CD4-positive, alpha-beta T cell treated with Interleukin-15 for 4 hours (primary cell): ENCODE measurements around the gene PLEKHA6.

Experiments used
- DNase-seq: peaks from one replicate; pipeline ENCODE4 v3.0.0-alpha.2; 2020; ENCODE audit warnings: low spot score

The PLEKHA6 gene

DNA sequence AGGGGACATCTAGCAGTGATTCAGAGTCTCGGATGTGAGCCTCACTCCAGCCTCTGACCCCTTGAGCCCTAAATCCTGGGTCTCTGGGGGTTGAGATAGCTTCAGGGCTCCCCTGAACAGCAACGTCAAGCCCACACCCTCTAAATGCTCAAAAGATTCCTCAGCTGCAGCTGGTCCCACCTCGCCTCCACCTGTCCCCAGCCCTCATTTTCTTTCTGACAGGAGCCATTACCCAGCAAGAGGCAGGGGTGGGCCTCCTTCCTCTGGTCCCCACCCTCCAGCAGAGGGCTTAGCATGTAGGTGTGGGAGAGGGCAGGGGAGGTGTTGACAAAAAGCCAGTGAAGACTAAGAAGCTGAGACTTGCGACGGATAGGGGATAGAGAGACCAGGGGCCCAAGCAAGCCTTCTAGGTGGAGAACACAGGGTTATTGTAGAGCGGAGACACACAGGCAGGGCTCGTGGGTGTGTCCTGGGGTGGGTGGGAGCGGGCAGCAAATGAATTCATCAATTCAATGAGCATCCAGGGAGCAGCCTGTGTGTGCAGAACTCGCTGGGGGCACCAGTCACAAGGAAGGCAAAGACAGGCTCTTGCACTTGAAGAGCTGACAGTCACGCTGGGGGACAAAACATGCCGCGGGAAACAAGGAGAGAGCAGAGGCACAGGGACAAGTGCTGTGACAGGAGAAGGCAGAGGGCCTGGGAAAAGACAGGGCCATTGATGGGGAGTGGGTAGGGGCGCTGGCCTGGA is 97.0 kb downstream of the PLEKHA6 start:
- no peak for DNase-seq

DNA sequence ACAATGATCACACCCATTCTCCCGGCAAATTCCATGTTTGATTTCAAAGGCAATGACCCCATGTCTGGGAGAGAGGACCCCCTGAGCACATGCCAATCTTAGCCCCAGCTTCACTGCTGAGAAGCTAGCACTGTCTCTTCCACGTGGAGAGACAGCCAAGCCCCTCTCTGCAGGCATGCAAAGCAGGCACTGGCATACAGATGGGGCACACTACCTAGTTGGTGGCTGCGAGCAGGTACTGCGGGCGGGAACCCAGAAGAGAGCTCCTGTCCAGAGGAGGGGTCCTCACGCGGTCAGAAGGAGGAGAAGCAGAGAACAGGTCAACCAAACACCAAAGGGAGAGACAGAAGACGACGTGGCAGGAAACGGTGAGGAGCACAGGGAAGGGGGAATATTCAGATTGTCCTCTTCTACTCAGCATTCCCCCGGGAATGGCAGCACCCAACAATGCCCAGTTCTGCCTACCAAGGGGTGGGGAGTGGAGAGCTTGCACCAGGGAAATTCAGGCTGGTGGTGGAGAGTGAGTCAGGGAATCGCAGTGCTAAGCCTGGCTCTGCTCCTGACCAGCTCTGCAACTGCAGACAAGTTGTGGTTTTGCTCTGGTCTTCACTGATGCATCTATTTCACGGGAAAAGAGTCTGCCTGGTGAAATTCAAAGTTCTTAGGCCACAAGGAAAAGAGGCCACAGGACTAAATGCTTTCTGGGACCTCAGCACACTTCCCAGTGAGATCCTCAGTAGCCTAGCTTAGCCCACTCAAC is 97.8 kb downstream of the PLEKHA6 start:
- no peak for DNase-seq

DNA sequence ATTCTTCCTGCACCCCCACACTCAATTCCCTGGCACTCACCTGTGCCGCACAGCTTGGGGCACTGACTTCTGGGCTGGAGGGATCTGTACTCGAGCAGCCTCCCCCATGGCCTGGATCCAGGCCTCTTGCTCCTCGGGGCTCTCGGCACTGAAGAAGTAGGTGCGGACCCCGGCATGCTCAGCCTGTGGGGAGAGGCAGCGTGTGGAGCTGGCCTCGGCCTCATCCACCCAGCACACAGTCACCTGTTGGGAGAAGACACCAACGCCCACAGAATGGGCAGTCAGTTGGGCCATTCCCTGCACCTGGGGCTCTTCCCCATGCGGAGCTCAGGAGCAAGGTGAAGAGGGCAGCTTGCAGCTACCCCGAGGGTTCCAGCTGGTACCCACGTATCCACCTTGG is 98.5 kb downstream of the PLEKHA6 start:
- DNase-seq: no peak

DNA sequence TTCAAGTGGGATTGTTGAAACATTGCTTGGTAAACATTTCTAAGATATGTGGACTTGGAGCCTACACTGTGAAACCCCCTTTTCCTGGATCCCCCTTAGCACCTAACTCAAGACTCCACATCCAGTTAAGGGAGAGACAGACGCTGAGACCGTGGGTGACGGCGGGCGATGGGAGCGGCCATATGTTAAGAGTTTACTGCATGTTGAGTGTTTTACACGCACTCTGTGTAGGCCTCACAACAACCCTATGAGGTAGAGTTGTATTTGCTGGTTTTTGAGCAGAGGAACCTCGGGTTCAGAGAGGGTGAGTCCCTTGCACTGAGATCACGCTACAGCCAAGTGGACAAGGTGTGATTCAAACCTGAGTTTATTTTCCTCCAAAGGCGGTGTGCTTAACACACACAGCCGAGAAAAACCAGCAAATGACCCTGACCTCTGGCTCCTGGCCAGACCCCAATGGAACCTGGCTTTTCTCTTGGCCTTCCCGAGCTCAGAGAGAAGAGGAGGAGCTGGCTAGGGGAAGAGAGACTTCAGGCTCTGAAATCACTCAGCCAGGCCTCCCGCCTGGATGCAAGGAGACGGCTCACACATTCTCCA is 99.0 kb downstream of the PLEKHA6 start:
- DNase-seq: no peak

- DNase-seq: no peak
Observed at GRCh38 chr1:204259782-204260181, 99.9 kb downstream of the PLEKHA6 start.

DNA sequence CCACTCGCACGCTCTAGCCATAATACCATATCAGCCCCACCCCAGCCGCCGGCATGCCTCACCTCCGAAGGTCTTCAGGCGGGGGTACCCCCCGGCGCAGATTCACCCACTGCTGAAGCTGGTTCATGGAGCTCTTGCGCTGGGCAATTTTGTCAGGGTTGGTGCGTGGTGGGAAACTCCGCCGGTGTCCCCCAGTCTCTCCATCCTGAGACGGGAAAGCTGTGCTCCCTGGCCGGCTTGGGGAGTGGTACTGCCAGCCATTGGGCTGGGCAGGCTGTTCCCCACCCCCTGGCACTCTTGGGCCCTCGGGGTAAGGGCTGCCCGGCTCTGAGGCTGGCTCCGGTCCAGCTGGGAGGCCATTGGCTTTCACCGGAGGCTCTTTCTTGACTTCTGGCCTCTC is 100.5 kb downstream of the PLEKHA6 start:
- DNase-seq: no peak

DNA sequence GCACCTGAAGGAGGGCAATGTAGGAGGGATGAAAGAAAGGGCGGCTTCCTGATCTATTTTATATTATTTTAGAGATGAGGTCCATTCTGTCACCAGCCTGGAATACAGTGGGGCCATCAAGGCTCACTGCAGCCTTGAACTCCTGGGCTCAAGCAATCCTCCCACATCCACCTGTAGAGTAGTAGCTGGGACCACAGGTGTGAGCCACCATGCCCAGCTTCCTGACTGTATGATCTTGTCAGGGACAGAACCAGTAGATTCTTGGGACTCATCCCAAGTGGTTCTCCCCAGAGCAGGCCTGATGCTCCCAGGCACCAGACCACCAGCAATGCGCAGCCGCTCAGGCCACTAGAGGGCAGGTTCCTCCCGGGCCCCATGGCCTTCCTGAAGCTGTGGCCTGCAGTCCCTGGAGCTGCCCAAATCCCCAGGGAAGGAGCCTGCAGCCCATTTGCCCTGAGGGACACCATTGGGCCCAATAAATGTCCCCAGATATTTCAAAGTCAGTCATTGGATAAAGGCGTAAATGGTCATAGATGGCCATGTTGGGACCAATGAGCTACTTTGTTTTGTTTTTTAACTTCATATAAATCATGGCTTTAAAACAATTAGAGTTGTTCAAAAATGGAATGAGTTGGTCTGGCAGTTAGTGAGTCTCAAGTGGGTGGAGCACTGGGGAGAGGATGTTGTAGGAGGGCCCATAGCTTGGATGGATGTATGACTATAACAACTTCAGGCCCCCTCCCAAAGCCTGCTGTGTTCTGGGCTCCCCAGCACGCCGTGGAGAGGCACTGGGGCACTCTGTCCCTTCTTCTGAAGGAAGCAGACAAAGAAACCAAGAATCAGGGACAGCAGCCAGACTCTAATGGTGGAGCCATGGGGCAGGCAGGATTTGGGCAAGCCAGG is 101.3 kb downstream of the PLEKHA6 start:
- DNase-seq: peak; percentile 2

DNA sequence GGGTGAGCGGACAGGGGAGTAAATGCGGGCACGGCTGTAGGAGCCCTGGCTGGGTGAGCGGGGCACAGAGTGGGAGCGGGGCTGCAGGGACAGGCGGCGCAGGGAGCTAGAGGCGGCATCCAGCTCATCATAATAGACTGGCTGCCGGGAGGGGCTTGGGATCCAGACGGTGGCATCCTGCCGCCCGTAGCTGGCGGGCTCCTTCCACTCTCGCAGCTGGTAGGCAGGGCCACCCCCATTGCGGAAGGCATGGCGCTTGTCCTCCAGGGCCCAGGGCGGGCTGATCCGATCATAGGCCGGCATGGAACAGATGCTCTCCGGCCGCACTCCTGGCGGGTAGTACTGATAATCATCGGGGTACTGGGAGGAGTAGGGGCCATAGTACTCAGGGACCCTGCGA is 102.3 kb downstream of the PLEKHA6 start:
- no peak for DNase-seq

DNA sequence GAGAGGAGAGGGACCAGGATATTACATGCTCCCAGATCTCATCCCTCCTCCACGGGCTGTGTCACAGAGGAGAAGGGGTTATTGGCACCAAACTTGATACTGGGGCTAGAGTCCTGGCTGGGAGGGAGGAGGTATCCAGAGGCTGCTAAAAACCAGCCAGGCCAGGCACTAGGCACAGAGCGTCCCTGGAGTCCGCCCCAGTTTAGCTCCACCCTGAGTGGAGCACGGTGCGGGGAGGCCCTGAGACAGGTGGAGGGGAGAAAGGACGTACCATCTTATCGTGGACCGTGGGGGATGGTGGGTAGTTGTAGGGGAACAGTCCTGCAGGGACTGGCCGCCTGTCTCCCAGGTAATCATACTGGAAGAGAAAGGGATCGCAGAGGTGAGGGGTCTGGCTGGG is 103.2 kb downstream of the PLEKHA6 start:
- no peak for DNase-seq

GRCh38 chr1:204255966-204256365 is 103.8 kb downstream of the PLEKHA6 start:
- no peak for DNase-seq

DNA sequence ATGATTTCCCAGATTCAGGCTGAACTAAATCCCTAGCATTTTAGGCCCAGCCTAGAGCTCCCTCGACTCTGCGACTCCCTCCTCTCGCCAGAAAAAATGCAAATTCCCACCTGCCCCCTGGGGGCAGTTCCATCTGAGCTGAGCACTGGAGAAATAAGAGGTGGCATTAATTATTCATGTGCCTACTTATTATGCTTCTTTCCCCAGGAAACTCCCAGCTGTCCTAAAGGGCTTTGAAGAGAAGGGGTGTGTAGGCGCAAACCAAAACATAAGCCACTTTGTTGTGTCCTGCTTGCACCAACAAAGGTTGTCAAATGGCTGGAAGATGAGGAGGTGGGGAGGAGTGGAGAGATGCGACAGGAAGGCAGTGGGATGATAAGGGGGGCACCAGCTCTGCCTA is 104.5 kb downstream of the PLEKHA6 start:
- DNase-seq: no peak

DNA sequence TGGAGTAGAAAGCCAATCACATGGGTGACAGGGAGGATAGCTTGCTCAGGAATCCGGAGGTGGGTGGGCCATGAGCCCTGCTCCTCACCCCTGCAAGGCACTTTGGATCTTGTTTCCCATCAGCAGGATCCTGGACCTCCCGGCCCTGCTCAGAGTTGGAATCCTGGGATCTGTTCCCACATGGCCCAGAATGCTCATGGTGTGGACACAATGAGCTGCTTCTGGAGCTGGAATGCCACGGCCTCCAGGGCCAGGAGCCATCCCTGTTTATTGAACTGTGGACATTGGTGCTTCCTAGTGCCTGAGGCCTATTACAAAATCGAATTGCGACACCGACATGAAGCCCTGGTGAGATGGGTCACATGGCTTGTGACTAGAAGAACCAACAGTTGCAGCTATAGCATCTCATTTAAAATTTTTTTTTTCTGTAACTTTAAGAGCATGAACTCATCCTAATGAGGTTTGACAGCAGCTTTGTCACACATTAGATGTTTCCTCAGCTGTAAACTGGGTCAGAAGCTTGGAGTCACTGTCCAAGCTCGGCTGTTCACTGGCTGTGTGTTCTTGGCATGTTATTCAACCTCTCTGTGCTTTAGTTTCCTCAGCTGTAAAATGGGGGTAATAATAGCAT is 105.6 kb downstream of the PLEKHA6 start:
- no peak for DNase-seq

DNA sequence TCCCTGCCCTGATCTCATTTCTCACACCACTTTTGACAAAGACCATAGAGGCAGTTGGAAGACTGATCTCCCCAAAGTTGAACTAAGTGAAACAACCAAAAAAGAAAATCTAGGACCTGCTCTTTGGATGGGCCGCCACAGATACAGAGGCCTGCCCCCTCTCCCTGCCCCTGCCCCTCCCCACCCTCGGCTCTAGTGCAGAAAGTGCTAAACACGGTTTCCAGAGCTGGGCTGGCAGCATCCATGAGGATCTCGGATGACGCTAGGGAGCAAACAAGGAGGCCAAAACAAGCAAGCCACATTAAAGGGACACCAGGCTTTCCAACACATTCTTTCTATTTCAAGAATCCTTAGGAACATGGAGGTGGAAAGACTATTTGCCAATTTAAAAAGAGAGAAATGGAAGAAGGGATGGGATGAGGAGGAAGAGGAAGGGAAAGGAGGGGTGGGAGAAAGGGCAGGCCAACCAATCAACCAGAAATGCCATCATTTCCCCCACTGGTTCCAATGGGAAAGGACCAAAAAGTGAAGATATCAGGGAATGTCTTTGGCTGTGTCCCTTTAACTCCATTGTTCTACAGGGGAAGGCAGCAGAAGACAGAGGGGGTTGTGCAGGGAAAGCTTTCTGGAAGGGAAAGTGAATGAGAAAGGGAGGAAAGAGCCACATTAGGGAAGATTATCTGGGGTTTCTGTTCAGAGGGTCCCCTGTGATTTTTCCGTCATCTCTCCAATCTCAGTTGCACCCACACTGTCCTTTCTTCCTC is 107.6 kb downstream of the PLEKHA6 start:
- DNase-seq: no peak

DNA sequence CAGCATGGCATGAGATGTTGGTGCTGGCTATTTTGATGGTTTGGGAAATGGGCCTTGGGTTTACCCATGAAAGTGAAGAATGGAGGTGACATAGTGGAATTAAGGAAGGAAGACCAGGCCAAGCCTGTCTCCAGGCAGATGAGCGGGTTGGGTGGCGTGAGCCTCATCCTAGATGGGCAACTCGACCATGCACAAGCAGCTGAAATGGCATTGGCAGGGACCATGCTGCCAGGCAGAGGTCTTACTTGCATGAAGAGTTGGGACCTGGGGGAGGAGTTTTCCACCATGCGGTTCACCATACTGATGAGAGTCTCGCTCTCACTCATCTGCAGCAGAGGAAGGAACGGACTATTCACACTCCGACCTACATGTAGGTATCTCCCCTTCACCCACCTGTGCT is 108.4 kb downstream of the PLEKHA6 start:
- DNase-seq: no peak

- no peak for DNase-seq
Observed at GRCh38 chr1:204250428-204251030, 109.2 kb downstream of the PLEKHA6 start.

- DNase-seq: no peak
Observed at GRCh38 chr1:204249736-204250427, 109.8 kb downstream of the PLEKHA6 start.

DNA sequence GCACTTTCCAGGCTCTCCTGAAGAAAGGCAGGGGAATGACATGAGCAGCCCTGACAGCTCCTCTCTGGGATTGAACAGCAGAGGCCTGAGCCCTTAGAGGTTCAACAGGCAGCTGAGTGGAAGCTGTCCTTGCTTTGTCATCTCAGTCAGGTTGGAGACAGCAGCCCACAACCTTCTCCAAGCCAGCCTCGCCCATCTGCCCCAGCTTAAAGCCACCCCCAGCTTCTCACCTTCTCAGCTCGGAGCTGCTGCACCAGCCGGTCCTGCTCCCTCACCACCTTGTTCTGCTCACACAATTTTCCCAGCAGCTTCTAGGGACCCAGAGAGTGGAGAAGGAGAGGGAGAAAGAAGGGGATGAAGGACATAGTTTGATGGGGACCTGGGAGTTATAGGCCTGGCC is 110.8 kb downstream of the PLEKHA6 start:
- DNase-seq: no peak

DNA sequence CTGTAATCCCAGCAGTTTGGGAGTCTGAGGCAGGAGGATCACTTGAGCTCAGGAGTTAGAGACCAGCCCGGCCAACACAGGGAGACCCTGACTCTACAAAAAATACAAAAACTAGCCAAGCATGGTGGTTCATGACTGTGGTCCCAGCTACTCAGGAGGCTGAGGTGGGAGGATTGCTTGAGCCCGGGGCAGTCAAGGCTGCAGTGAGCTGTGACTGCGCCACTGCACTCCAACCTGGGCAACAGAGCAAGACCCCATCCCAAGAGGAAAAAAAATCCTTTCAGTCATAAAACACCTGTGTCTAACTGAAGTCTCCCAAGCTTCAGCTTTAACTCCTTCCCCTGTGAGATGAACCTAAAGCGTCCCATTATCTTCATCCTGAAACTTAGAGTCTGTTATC is 112.9 kb downstream of the PLEKHA6 start:
- DNase-seq: no peak

GRCh38 chr1:204242920-204243319 is 116.8 kb downstream of the PLEKHA6 start:
- no peak for DNase-seq

DNA sequence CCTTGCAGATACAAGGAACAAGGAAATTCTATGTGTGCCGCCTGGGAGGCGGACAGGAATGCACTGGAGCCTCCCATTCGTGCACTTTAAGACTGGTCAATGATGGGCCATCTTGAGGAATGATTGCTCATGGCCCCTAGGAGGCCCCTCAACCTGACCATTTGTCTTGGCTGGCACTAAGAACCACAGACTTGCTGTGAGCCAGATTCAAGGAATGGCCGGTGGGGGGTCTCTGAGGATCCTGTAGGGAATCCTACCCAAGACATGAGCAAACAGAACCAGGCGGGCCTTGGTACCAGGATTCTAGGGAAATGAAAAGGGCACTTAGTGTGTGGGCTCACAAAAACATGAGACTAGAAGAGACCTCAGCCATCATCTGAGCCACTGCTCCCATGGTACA is 117.8 kb downstream of the PLEKHA6 start:
- no peak for DNase-seq
